GM23338 (cell line): ENCODE results near the gene CAPN10. TPM values are rescaled to one million over a fixed set of nuclear protein-coding genes. Genes with fewer than 3 reads are reported as not detected.

Experiments
- ATAC-seq: fragments of 200-7000 bp; cut with Tn5 transposase; 3 replicates; pipeline ENCODE4 v1.9.1; 2020
- DNase-seq: peaks from one replicate; pipeline ENCODE4 v3.0.0-alpha.2; 2015; ENCODE audit warnings: low spot score
- H2AFZ ChIP-seq: fragments of 200-600 bp; sonication (generic); 2 replicates; pipeline ENCODE4 v1.8.0; 2016; ENCODE audit warnings: antibody characterized with exemption, mild to moderate bottlenecking, moderate library complexity
- H3F3A ChIP-seq: fragments of 200-600 bp; sonication (generic); replicated peaks from 2 replicates; pipeline ENCODE4 v1.8.0; 2017; ENCODE audit warnings: antibody characterized with exemption, mixed run types, low read depth
- H3K27ac ChIP-seq: fragments of 200-600 bp; sonication (generic); 2 replicates; pipeline ENCODE4 v1.6.1; 2016; ENCODE audit warnings: low read depth
- H3K27me3 ChIP-seq: fragments of 200-600 bp; sonication (generic); 2 replicates; pipeline ENCODE4 v1.8.0; 2016; ENCODE audit warnings: mild to moderate bottlenecking, mixed run types, moderate library complexity; ENCODE audit not compliant: insufficient read depth
- H3K36me3 ChIP-seq: fragments of 200-600 bp; sonication (generic); 2 replicates; pipeline ENCODE4 v1.8.0; 2016; ENCODE audit warnings: mild to moderate bottlenecking; ENCODE audit not compliant: insufficient read depth
- H3K4me1 ChIP-seq: fragments of 200-600 bp; sonication (generic); 2 replicates; pipeline ENCODE4 v1.8.0; 2016; ENCODE audit warnings: mild to moderate bottlenecking, moderate library complexity; ENCODE audit not compliant: insufficient read depth
- H3K4me2 ChIP-seq: fragments of 200-600 bp; sonication (generic); 2 replicates; pipeline ENCODE4 v1.7.1; 2017; ENCODE audit warnings: mixed run types
- H3K4me3 ChIP-seq: fragments of 200-600 bp; sonication (generic); 2 replicates; pipeline ENCODE4 v1.6.1; 2016; ENCODE audit warnings: mixed run types
- H3K79me2 ChIP-seq: fragments of 200-600 bp; sonication (generic); replicated peaks from 2 replicates; pipeline ENCODE4 v1.8.0; 2017; ENCODE audit warnings: mild to moderate bottlenecking; ENCODE audit not compliant: insufficient read depth
- H3K9me2 ChIP-seq: fragments of 200-600 bp; sonication (generic); 2 replicates; pipeline ENCODE4 v1.8.0; 2017; ENCODE audit not compliant: insufficient read depth
- H4K20me1 ChIP-seq: fragments of 200-600 bp; sonication (generic); replicated peaks from 2 replicates; pipeline ENCODE4 v1.8.0; 2017; ENCODE audit warnings: mild to moderate bottlenecking; ENCODE audit not compliant: insufficient read depth
- H3K27ac Mint-ChIP-seq: 2 replicates; pipeline ENCODE4 v1.8.0; 2020; ENCODE audit warnings: inconsistent platforms, mild to moderate bottlenecking, moderate library complexity, mixed read lengths
- H3K27me3 Mint-ChIP-seq: 3 replicates; pipeline ENCODE4 v1.8.0; 2022; ENCODE audit warnings: low read depth, mild to moderate bottlenecking, moderate library complexity, mixed read lengths, inconsistent platforms; ENCODE audit not compliant: insufficient read depth, poor library complexity
- H3K36me3 Mint-ChIP-seq: 3 replicates; pipeline ENCODE4 v1.8.0; 2021; ENCODE audit warnings: low read depth, mild to moderate bottlenecking, inconsistent platforms, moderate library complexity, mixed read lengths
- H3K4me1 Mint-ChIP-seq: 3 replicates; pipeline ENCODE4 v1.8.0; 2020; ENCODE audit warnings: mild to moderate bottlenecking, inconsistent platforms, mixed read lengths
- H3K4me3 Mint-ChIP-seq: 3 replicates; pipeline ENCODE4 v1.8.0; 2021; ENCODE audit warnings: moderate library complexity, mild to moderate bottlenecking, inconsistent platforms, mixed read lengths
- H3K9me3 Mint-ChIP-seq: 3 replicates; pipeline ENCODE4 v1.8.0; 2020; ENCODE audit warnings: moderate library complexity, mild to moderate bottlenecking, inconsistent platforms, mixed read lengths
- ETS1 ChIP-seq: IDR thresholded peaks from 2 replicates; pipeline ENCODE4 v1.6.1; 2016; ENCODE audit warnings: antibody characterized with exemption
- EZH2 ChIP-seq: fragments of 200-600 bp; sonication (generic); IDR thresholded peaks from one replicate; pipeline ENCODE4 v1.8.0; 2017; ENCODE audit warnings: antibody characterized with exemption, mild to moderate bottlenecking, low read depth; ENCODE audit not compliant: unreplicated experiment
- EZH2phosphoT487 ChIP-seq: fragments of 200-600 bp; sonication (generic); IDR thresholded peaks from one replicate; pipeline ENCODE4 v1.8.1; 2018; ENCODE audit warnings: antibody characterized with exemption; ENCODE audit not compliant: unreplicated experiment
- JUNB ChIP-seq: IDR thresholded peaks from one replicate; pipeline ENCODE4 v1.6.1; 2016; ENCODE audit warnings: antibody characterized with exemption; ENCODE audit not compliant: unreplicated experiment
- NANOG ChIP-seq: IDR thresholded peaks from 2 replicates; pipeline ENCODE4 v1.6.1; 2016; ENCODE audit warnings: antibody characterized with exemption, borderline replicate concordance
- POLR2AphosphoS5 ChIP-seq: IDR thresholded peaks from 2 replicates; pipeline ENCODE4 v1.6.1; 2016; ENCODE audit warnings: antibody characterized with exemption, low read depth
- REST ChIP-seq: IDR thresholded peaks from one replicate; pipeline ENCODE4 v1.6.1; 2018; ENCODE audit warnings: antibody characterized with exemption; ENCODE audit not compliant: unreplicated experiment
- STAT1 ChIP-seq: IDR thresholded peaks from one replicate; pipeline ENCODE4 v1.6.1; 2016; ENCODE audit warnings: antibody characterized with exemption; ENCODE audit not compliant: unreplicated experiment
- ZNF114 ChIP-seq: fragments of 250-450 bp; sonication (Bioruptor Pico); IDR thresholded peaks from 2 replicates; pipeline ENCODE4 v1.5.0; 2020; ENCODE audit warnings: mild to moderate bottlenecking, moderate library complexity
- ZNF331 ChIP-seq: fragments of 250-450 bp; sonication (Bioruptor Pico); IDR thresholded peaks from 2 replicates; pipeline ENCODE4 v1.5.0; 2020; ENCODE audit warnings: low read depth, mild to moderate bottlenecking, moderate library complexity
- ZNF462 ChIP-seq: fragments of 250-450 bp; sonication (Bioruptor Pico); IDR thresholded peaks from 2 replicates; pipeline ENCODE4 v1.5.0; 2020; ENCODE audit warnings: mild to moderate bottlenecking, moderate library complexity
- polyA plus RNA-seq: library from polyadenylated mRNA; unstranded; fragments of >200 nt; fragmentation: Nextera tagmentation; extraction: Ambion mirVana; gene quantifications from 2 replicates; pipeline ENCODE4 v1.2.1, GENCODE V29; 2016
- total RNA-seq: library from RNA; depleted of rRNA; stranded (reverse); fragments of >200 nt; shearing (Covaris generic); gene quantifications from 2 replicates; pipeline ENCODE4 v1.2.3, GENCODE V29; 2014
- TF ChIP-seq, protein P1 (sequence below), 2 experiments: fragments of 200-600 bp in 1 of 2; sonication (generic) in 1 of 2; conservative IDR thresholded peaks; 2 replicates each; pipeline versions ENCODE4 v1.5.1 to v1.6.1; 2016 to 2017; ENCODE audit warnings: antibody characterized with exemption in 2 of 2, low read depth in 2 of 2, mild to moderate bottlenecking in 2 of 2, moderate library complexity in 1 of 2

CAPN10 gene
- total and polyA plus RNA-seq, 2 experiments from 2014 or later, result 30.2 to 59.8 TPM

DNA sequence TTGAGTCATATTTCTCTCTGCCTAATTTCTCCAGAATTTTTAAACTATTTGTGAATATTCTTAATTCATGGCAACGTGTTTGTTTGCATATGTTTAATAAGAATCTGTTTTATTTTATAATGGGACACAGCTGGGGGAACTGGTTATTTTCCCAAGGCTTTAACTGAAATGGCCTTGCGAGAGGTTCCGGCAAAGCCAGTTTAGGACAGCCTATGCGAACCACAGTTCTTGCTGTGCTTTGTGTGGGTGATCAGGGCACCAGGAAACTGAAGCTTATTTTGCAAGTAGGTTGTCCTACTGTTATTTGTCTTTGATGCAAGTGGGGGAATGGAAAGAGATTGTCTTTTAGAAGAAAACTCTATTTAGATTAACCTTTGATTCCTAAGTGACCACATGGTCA, 35.2 kb upstream of the CAPN10 start (continued):
- no peak for TF ChIP-seq ZNF114
- TF ChIP-seq ETS1, result no peak
- TF ChIP-seq EZH2, result no peak
- TF ChIP-seq EZH2phosphoT487, result no peak

DNA sequence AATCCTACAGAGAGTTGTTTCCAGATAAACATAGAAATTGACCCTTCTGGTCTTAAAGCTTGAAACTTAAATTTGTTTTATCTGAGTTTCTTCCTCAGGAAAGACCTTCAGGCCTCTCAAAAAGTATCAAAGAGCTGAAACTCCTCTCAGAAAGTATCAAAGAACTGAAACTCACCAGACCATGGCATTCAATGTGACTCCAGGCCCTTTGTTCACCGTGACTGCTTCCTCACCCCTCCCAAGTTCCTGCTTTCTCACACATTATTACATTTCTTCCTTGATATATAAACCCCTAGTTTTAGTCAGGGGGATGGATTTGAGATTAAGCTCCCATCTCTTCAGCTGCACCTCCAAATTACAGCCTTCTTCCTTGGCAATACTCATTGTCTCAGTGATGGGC, 34.7 kb upstream of the CAPN10 start:
- Histone ChIP-seq H3F3A (no peaks in the 10 kb centered on the region), H3K36me3 (no peaks in the 10 kb centered on the region), H3K9me2 (no peaks in the 10 kb centered on the region), H3K4me2 (no peak overlapping the region), H3K27ac (no peak overlapping the region), H3K79me2 (no peaks in the 10 kb centered on the region), H2AFZ (no peak overlapping the region), H4K20me1 (no peaks in the 10 kb centered on the region), H3K4me3 (no peak overlapping the region), H3K27me3 (no peaks in the 10 kb centered on the region), H3K4me1 (peaks cover under 1% of the 10 kb centered on the region; the same call in 1 of the 2 replicates)
- H3K4me3 Mint-ChIP-seq, result no peak overlapping the region
- no peak overlapping the region for H3K27ac Mint-ChIP-seq
- H3K36me3 Mint-ChIP-seq, result peaks cover 30% of the 10 kb centered on the region
- H3K9me3 Mint-ChIP-seq, result peaks cover 21% of the 10 kb centered on the region
- peaks cover 7% of the 10 kb centered on the region for H3K27me3 Mint-ChIP-seq
- no peak for ATAC-seq
- no peak for DNase-seq
- 0 out of 3 replicates have a peak, but pooled peaks cover 3% of the 10 kb centered on the region for H3K4me1 Mint-ChIP-seq
- TF ChIP-seq REST (no peak), ZNF331 (CRISPR knock-in tag) (no peak), ETS1 (no peak), POLR2AphosphoS5 (no peak), EZH2phosphoT487 (no peak), STAT1 (no peak), JUNB (no peak), ZNF114 (no peak), ZNF462 (CRISPR knock-in tag) (no peak), NANOG (no peak), EZH2 (no peak)
- TF ChIP-seq, protein P1, sequence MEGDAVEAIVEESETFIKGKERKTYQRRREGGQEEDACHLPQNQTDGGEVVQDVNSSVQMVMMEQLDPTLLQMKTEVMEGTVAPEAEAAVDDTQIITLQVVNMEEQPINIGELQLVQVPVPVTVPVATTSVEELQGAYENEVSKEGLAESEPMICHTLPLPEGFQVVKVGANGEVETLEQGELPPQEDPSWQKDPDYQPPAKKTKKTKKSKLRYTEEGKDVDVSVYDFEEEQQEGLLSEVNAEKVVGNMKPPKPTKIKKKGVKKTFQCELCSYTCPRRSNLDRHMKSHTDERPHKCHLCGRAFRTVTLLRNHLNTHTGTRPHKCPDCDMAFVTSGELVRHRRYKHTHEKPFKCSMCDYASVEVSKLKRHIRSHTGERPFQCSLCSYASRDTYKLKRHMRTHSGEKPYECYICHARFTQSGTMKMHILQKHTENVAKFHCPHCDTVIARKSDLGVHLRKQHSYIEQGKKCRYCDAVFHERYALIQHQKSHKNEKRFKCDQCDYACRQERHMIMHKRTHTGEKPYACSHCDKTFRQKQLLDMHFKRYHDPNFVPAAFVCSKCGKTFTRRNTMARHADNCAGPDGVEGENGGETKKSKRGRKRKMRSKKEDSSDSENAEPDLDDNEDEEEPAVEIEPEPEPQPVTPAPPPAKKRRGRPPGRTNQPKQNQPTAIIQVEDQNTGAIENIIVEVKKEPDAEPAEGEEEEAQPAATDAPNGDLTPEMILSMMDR (conservative IDR thresholded peaks at IDR 0.05; ENCODE audit: low read depth in 2 of 2), result no peak
